Skeletal muscle cell (primary cell): ENCODE data around the gene FADS3.

Experiments used
- DNase-seq: peaks from one replicate; pipeline ENCODE4 v3.0.0-alpha.2; 2010; ENCODE audit warnings: low read depth
- H3K4me3 ChIP-seq: 2 replicates; pipeline ENCODE4 v1.5.1; 2011; ENCODE audit warnings: low read depth, mild to moderate bottlenecking, control low read depth, low read length, moderate library complexity

The FADS3 gene

DNA sequence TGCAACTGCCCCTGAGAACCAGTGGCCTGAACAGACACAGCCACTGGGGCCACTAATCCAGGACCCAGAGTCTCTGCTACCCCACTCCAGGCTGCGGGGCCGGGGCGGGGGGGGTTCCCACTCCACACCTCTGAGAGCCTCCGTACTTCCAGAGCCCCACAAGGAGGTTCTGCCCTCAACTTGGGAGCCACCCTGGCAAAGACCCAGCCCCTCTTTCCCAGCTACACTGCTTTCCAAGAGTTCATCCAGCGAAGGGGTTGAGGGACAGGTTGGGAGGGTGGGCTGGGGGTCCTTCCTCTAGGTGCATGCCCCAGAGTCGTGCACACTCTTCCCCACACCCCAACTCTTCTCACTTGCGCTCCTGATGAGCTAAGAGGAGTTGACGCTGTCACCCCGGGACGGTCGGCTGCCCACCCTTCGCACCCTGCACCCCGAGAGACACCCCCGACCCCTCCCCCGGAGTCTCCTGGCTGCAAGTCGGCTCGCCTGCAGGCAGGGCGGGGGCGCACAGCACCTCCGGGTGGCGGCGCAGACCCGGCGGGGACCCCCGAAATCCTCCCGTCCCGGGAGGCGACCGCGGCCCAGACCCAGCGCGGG, 25.5 kb upstream of the FADS3 start:
- H3K4me3 ChIP-seq: peak overlapping the region; percentile 57
- no peak for DNase-seq

DNA sequence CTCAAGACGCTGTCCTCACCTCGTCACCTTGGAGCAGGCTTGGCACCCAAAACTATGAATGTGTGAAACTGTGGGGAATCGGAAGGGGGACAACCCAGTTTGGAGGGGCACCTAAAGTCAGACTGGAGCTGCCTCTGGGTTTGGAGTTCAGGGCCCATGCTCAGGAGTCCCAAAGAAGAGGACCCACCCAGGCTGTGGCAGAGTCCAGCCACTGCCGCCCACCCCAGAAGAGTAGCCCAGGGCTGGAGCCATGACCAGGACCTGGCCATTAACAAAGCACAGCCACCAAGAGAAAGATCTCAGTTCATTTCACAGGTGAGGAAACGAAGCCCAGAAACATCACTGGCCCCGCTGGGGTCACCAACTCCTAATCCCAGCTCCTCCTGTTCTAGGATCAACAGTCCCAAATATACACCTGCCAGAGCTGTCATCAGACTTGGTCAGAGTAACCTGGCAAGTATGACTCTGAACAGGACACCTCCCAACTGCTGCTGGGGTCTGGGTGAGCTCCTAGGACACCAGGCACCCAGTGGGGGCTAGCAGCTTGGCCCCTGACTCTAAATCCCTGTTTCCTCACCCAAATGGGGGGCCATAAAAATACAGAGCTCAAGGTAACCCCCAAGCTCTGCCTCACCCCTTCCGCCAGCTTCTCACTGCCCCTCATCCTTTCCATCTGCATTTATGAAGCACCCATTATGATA, 23.3 kb upstream of the FADS3 start:
- no peak for DNase-seq
- H3K4me3 ChIP-seq: no peak overlapping the region

DNA sequence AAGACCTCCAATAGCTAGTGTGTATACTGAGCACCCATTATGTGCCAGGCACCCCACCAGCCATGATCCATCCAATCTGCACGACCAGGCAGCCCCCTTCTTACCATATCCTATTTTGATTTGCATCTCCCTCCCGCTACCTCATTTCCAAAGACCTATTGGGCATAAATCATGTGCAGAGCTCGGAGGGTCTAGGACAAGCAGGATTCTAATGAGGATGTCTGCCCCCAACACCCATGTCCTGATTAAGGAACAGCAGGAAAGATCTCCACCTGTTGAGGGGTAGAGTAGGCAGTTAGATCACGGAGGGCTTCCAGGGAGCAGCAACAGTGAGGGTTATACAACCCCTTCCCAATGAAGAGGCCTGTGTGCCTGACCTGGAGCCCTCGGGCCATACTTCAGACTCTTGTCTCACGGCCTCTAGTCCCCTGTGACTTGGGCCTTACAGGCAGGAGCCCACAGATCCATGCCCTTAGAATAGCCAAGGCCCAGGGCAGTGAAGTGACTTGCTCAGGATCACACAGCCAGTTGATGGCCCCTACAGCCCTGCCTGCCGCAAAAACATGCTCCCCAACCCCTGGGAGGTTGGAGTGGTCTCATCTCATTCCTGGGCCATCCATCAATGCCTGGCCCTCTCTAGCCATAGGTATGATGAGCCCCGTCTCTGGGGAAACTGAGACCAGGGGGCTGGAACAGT, 22.5 kb upstream of the FADS3 start:
- H3K4me3 ChIP-seq: no peak overlapping the region
- no peak for DNase-seq

DNA sequence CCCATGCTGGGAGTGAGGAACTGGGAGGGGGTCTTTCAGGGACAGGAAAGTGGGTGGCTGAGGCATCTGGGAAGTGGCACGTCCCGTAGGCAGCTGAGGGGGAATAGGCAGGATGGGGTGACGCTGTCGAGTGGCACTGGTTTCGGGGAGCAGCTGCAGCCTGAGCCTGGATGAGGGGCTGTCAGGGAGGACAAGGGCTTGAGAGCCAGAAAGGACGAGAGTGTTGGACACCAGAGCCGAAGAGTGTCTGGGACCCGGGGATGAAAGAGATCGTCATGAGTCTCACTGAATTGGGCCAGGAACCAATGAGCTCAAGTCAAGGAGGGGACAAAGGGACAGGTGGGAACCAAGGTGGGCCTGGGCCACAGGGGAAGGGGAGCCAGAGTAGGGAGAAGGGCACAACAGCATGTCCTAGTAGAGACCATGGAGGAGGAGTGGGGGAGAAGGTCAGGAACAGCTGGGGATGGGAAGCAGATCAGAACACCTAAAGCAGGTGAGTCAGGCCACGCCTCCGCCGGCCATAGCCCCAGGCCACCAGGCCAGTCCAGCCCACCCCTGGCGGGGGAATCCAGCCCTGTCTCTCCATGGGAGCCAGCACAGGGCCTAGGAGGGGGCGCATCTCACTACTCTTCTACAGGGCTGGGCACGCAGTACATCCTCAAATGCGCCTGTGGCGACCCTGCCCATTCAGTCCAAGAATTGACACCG, 21.8 kb upstream of the FADS3 start:
- DNase-seq: no peak

GRCh38 chr11:61912530-61912898, 21.2 kb upstream of the FADS3 start:
- no peak overlapping the region for H3K4me3 ChIP-seq
- no peak for DNase-seq

More for the DNA sequence above, 21.8 kb upstream of the FADS3 start:
- H3K4me3 ChIP-seq: no peak overlapping the region

GRCh38 chr11:61911701-61912529, 20.6 kb upstream of the FADS3 start:
- no peak for DNase-seq
- no peak overlapping the region for H3K4me3 ChIP-seq

- H3K4me3 ChIP-seq: no peak overlapping the region
- no peak for DNase-seq
These were observed 19.9 kb upstream of the FADS3 start for GRCh38 chr11:61911128-61911700.

GRCh38 chr11:61910187-61911127, 19.1 kb upstream of the FADS3 start:
- DNase-seq: no peak
- H3K4me3 ChIP-seq: no peak overlapping the region

DNA sequence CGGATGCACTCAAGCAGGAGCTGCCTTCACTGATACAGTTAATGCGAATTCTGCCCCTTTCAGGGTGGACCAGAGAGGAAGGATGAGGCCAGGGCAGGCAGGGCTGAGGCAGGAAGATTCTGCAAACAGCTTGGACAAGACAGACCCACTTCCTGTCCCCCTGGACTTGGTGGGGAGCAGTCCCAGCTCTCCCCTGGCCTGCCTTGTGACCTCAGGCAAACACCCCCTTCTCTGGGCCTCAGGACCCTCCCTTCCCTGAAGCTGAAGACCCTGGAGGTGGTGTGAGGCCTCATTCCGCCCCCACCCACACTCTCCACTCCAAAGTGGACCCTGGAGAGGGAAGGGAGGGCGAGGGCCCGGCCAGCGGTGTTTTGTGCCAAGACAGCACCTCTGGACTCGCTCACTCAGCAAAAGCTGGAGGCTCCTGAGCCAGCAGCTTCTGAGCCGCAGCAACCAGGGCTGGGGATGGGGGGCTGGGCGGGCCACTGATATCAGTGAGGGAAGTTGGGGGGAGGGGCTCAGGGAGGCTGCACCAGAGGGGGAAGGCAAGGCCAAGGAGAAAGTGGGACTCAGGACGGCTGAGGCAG, 17.5 kb upstream of the FADS3 start:
- H3K4me3 ChIP-seq: no peak overlapping the region
- DNase-seq: no peak

DNA sequence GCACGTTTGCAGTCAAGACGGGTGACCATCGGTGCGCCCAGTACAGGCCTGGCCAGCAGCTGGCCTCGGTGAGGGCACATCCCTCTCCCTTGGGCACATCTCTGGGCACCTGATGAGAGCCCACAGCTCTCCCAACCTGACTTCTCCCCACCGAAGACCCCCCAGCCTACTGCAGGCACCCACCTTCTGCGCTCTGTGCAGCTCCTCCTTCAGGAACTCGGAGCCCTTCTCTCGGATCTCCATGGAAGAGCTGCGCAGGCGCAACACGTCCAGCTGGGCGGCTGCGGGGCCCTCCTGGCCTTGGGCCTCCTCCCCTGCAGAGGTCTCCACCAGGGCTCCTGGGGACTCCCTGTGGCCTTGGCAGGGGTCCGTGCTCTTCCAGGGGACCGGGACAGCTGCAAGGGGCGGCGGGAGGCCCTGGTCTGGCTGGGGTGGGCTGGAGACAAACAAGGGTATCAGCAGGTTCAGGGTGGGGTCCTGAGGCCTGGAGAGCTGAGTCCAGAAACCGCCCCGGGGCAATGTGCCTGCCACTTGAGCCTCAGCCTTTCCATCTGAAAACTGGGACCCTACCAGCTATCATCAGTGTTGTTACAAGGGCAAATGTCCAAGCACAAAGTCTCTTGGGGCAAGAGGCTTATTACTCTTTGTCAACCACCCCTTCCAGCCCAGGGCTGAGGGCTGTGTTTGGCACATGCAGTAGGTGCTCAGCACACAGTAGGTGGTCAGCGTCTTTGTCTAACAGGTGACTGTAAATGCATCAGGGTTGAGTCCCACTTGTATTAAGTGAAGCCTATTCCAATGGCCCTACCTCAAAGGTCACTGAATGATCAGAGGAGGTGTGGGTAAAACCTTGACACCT, 16.8 kb upstream of the FADS3 start:
- DNase-seq: no peak
- H3K4me3 ChIP-seq: no peak overlapping the region

GRCh38 chr11:61907282-61907681, 15.9 kb upstream of the FADS3 start:
- no peak for DNase-seq

GRCh38 chr11:61906522-61906909, 15.2 kb upstream of the FADS3 start:
- DNase-seq: no peak
- no peak overlapping the region for H3K4me3 ChIP-seq

More at GRCh38 chr11:61907282-61907681, 15.9 kb upstream of the FADS3 start:
- no peak overlapping the region for H3K4me3 ChIP-seq

- no peak overlapping the region for H3K4me3 ChIP-seq
- DNase-seq: no peak
These were observed 14.6 kb upstream of the FADS3 start for GRCh38 chr11:61905801-61906521.

- H3K4me3 ChIP-seq: no peak overlapping the region
- DNase-seq: no peak
These were observed 13.8 kb upstream of the FADS3 start for GRCh38 chr11:61905067-61905696.

- no peak overlapping the region for H3K4me3 ChIP-seq
These were observed 13.2 kb upstream of the FADS3 start for GRCh38 chr11:61904539-61905048.

DNA sequence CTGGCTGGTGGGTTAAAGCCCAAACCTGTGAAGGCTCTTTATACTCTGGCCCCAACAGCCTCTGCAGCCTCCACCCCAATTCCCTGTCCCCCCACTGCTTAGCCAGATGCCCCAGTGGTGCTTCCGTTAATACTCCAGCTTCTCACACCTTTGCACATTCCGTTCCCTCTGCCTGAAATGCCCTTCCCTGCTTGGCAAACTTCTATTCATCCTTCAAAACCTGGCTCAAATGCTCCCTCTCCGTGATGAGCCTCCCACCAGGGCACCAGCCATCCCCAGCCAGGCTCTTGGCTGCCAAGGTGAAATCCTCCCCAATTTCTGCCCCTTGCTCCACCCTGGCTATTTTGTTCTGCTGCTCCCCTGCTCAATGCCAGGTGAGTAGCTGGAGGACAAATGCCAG, 12.5 kb upstream of the FADS3 start:
- no peak overlapping the region for H3K4me3 ChIP-seq
- no peak for DNase-seq

More at GRCh38 chr11:61904539-61905048, 13.2 kb upstream of the FADS3 start:
- no peak for DNase-seq
